Measurements from ENCODE around the gene EXOG.

EXOG gene

GRCh38 chr3:38500688-38501417 lies 4.7 kb downstream of the EXOG start:
- Histone ChIP-seq H2AFZ (ENCODE audit: low read depth, low read length, severe bottlenecking) (no peak overlapping the region), H3K27me3 (ENCODE audit: low read length) (no peaks in the 10 kb centered on the region)
- TF ChIP-seq EZH2phosphoT487 (conservative IDR thresholded peaks at IDR 0.05; ENCODE audit: low read length), result no peak

GRCh38 chr3:38507120-38507519 lies 11.0 kb downstream of the EXOG start:
- TF ChIP-seq CTCF (IDR thresholded peaks at IDR 0.05; ENCODE audit: insufficient read depth, low read length, poor library complexity, severe bottlenecking) (no peak), EZH2phosphoT487 (conservative IDR thresholded peaks at IDR 0.05; ENCODE audit: low read length) (no peak)
- Histone ChIP-seq H2AFZ (ENCODE audit: low read depth, low read length, severe bottlenecking) (no peak overlapping the region), H3K79me2 (ENCODE audit: insufficient read depth, low read length) (no peaks in the 10 kb centered on the region), H3K9me3 (ENCODE audit: insufficient read depth, low read length) (no peaks in the 10 kb centered on the region), H3K9me2 (replicated peaks; ENCODE audit: insufficient read depth, low read length) (no peaks in the 10 kb centered on the region), H3K4me2 (ENCODE audit: low read depth, low read length, poor library complexity, severe bottlenecking) (no peak overlapping the region), H3K27ac (ENCODE audit: low read depth, low read length) (no peak overlapping the region), H3K27me3 (ENCODE audit: low read length) (no peaks in the 10 kb centered on the region), H3K4me3 (ENCODE audit: insufficient read depth, low read length, poor library complexity, severe bottlenecking) (no peak overlapping the region), H3K36me3 (ENCODE audit: low read length) (peaks cover 59% of the 10 kb centered on the region), H4K20me1 (ENCODE audit: low read depth, low read length) (no peaks in the 10 kb centered on the region), H3F3A (ENCODE audit: insufficient read depth) (0 out of 2 replicates have a peak, but pooled peaks cover 7% of the 10 kb centered on the region), H3K9ac (ENCODE audit: low read length) (no peak overlapping the region)

More at GRCh38 chr3:38500688-38501417, 4.7 kb downstream of the EXOG start:
- Histone ChIP-seq H3K27ac (ENCODE audit: low read depth, low read length) (no peak overlapping the region), H3K36me3 (ENCODE audit: low read length) (peaks cover 14% of the 10 kb centered on the region; the same call in 1 of the 2 replicates), H3K4me2 (ENCODE audit: low read depth, low read length, poor library complexity, severe bottlenecking) (no peak overlapping the region), H3K4me3 (ENCODE audit: insufficient read depth, low read length, poor library complexity, severe bottlenecking) (no peak overlapping the region), H4K20me1 (ENCODE audit: low read depth, low read length) (no peaks in the 10 kb centered on the region), H3K9ac (ENCODE audit: low read length) (no peak overlapping the region), H3K79me2 (ENCODE audit: insufficient read depth, low read length) (peaks cover 24% of the 10 kb centered on the region; the same call in 1 of the 2 replicates), H3K9me2 (replicated peaks; ENCODE audit: insufficient read depth, low read length) (no peaks in the 10 kb centered on the region), H3F3A (ENCODE audit: insufficient read depth) (0 out of 2 replicates have a peak, but pooled peaks cover 3% of the 10 kb centered on the region), H3K9me3 (ENCODE audit: insufficient read depth, low read length) (no peaks in the 10 kb centered on the region)

GRCh38 chr3:38509732-38510131 lies 13.6 kb downstream of the EXOG start:
- Histone ChIP-seq H3K27me3 (ENCODE audit: low read length) (no peaks in the 10 kb centered on the region), H3K4me2 (ENCODE audit: low read depth, low read length, poor library complexity, severe bottlenecking) (no peak overlapping the region), H3F3A (ENCODE audit: insufficient read depth) (peaks cover 4% of the 10 kb centered on the region; the same call in 1 of the 2 replicates), H2AFZ (ENCODE audit: low read depth, low read length, severe bottlenecking) (no peak overlapping the region), H3K27ac (ENCODE audit: low read depth, low read length) (no peak overlapping the region), H3K9me2 (replicated peaks; ENCODE audit: insufficient read depth, low read length) (no peaks in the 10 kb centered on the region), H3K79me2 (ENCODE audit: insufficient read depth, low read length) (no peaks in the 10 kb centered on the region), H3K36me3 (ENCODE audit: low read length) (peaks cover 63% of the 10 kb centered on the region), H4K20me1 (ENCODE audit: low read depth, low read length) (no peaks in the 10 kb centered on the region), H3K9ac (ENCODE audit: low read length) (no peak overlapping the region), H3K9me3 (ENCODE audit: insufficient read depth, low read length) (no peaks in the 10 kb centered on the region), H3K4me3 (ENCODE audit: insufficient read depth, low read length, poor library complexity, severe bottlenecking) (no peak overlapping the region)
- TF ChIP-seq EZH2phosphoT487 (conservative IDR thresholded peaks at IDR 0.05; ENCODE audit: low read length) (no peak), CTCF (IDR thresholded peaks at IDR 0.05; ENCODE audit: insufficient read depth, low read length, poor library complexity, severe bottlenecking) (no peak)

DNA sequence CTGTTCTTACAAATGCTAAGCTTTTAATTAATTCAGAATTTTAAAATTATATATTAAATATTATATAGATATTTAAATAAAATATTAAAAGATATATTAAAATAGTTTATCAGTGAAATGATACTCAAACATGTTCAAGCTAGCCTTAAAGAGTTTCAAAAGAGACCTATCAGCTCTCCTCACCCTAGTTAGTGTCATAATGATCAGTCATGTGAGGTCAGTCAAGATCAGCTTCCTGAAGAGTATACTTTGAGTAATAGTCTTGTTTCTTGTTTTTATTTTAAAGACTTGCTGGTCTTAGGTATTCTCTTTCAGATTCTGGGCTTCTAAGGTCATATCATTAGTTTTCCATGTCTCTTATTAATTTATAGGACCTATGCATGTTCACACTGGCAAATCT lies 14.5 kb downstream of the EXOG start:
- Histone ChIP-seq H3F3A (ENCODE audit: insufficient read depth) (peaks cover 4% of the 10 kb centered on the region; the same call in 1 of the 2 replicates), H3K79me2 (ENCODE audit: insufficient read depth, low read length) (no peaks in the 10 kb centered on the region), H3K9ac (ENCODE audit: low read length) (no peak overlapping the region), H3K36me3 (ENCODE audit: low read length) (peaks cover 58% of the 10 kb centered on the region), H4K20me1 (ENCODE audit: low read depth, low read length) (no peaks in the 10 kb centered on the region), H3K9me2 (replicated peaks; ENCODE audit: insufficient read depth, low read length) (no peaks in the 10 kb centered on the region), H3K9me3 (ENCODE audit: insufficient read depth, low read length) (no peaks in the 10 kb centered on the region), H2AFZ (ENCODE audit: low read depth, low read length, severe bottlenecking) (no peak overlapping the region), H3K27me3 (ENCODE audit: low read length) (no peaks in the 10 kb centered on the region), H3K4me3 (ENCODE audit: insufficient read depth, low read length, poor library complexity, severe bottlenecking) (no peak overlapping the region), H3K27ac (ENCODE audit: low read depth, low read length) (no peak overlapping the region), H3K4me2 (ENCODE audit: low read depth, low read length, poor library complexity, severe bottlenecking) (no peak overlapping the region)
- TF ChIP-seq CTCF (IDR thresholded peaks at IDR 0.05; ENCODE audit: insufficient read depth, low read length, poor library complexity, severe bottlenecking) (no peak), EZH2phosphoT487 (conservative IDR thresholded peaks at IDR 0.05; ENCODE audit: low read length) (no peak)

Data from SU-DHL-6 (cell line).